ENCODE results near the gene SPRING1.

The SPRING1 gene

GRCh38 chr12:116735951-116736599 lies 1.8 kb downstream of the SPRING1 start:
- ATAC-seq (replicated peaks; ENCODE audit: extremely low read depth, poor library complexity, severe bottlenecking) (no peak), DNase-seq (ENCODE audit: low spot score in 2 of 2) (no peak)
- Mint-ChIP-seq H3K4me3 (peak overlapping the region; percentile 97), H3K27me3 (no peaks in the 10 kb centered on the region), H3K4me1 (peaks cover 38% of the 10 kb centered on the region), H3K9me3 (no peaks in the 10 kb centered on the region), H3K36me3 (ENCODE audit: insufficient read depth) (peaks cover 25% of the 10 kb centered on the region), H3K27ac (ENCODE audit: low read depth) (peak overlapping the region; percentile 91)

- Mint-ChIP-seq H3K4me3 (peak overlapping the region; percentile 26), H3K27ac (ENCODE audit: low read depth) (no peak overlapping the region), H3K27me3 (no peaks in the 10 kb centered on the region), H3K9me3 (no peaks in the 10 kb centered on the region), H3K4me1 (peaks cover 38% of the 10 kb centered on the region), H3K36me3 (ENCODE audit: insufficient read depth) (peaks cover 31% of the 10 kb centered on the region)
- no peak for DNase-seq (ENCODE audit: low spot score in 2 of 2)
- ATAC-seq (replicated peaks; ENCODE audit: extremely low read depth, poor library complexity, severe bottlenecking): no peak
These were observed 2.8 kb downstream of the SPRING1 start for GRCh38 chr12:116735084-116735483.

GRCh38 chr12:116734156-116734768 lies 3.6 kb downstream of the SPRING1 start:
- Mint-ChIP-seq H3K4me1 (peaks cover 38% of the 10 kb centered on the region), H3K27ac (ENCODE audit: low read depth) (no peak overlapping the region), H3K27me3 (no peaks in the 10 kb centered on the region), H3K9me3 (no peaks in the 10 kb centered on the region), H3K36me3 (ENCODE audit: insufficient read depth) (peaks cover 33% of the 10 kb centered on the region), H3K4me3 (no peak overlapping the region)
- DNase-seq (ENCODE audit: low spot score in 2 of 2): no peak
- ATAC-seq (replicated peaks; ENCODE audit: extremely low read depth, poor library complexity, severe bottlenecking): no peak

GRCh38 chr12:116731801-116732200 lies 6.1 kb downstream of the SPRING1 start:
- Mint-ChIP-seq H3K27me3 (no peaks in the 10 kb centered on the region), H3K9me3 (no peaks in the 10 kb centered on the region), H3K4me3 (no peak overlapping the region), H3K36me3 (ENCODE audit: insufficient read depth) (peaks cover 32% of the 10 kb centered on the region), H3K27ac (ENCODE audit: low read depth) (no peak overlapping the region), H3K4me1 (peaks cover 43% of the 10 kb centered on the region)
- DNase-seq (ENCODE audit: low spot score in 2 of 2) (no peak), ATAC-seq (replicated peaks; ENCODE audit: extremely low read depth, poor library complexity, severe bottlenecking) (no peak)

- no peak for DNase-seq (ENCODE audit: low spot score in 2 of 2)
- H3K4me1 Mint-ChIP-seq: peaks cover 38% of the 10 kb centered on the region
- H3K9me3 Mint-ChIP-seq: no peaks in the 10 kb centered on the region
- H3K27me3 Mint-ChIP-seq: no peaks in the 10 kb centered on the region
- no peak overlapping the region for H3K27ac Mint-ChIP-seq (ENCODE audit: low read depth)
- peaks cover 18% of the 10 kb centered on the region for H3K36me3 Mint-ChIP-seq (ENCODE audit: insufficient read depth)
- ATAC-seq (replicated peaks; ENCODE audit: extremely low read depth, poor library complexity, severe bottlenecking): no peak
- no peak overlapping the region for H3K4me3 Mint-ChIP-seq
These were observed 10.0 kb downstream of the SPRING1 start for GRCh38 chr12:116727891-116728290.

- DNase-seq (ENCODE audit: low spot score in 2 of 2) (no peak), ATAC-seq (replicated peaks; ENCODE audit: extremely low read depth, poor library complexity, severe bottlenecking) (no peak)
- Mint-ChIP-seq H3K27me3 (no peaks in the 10 kb centered on the region), H3K4me1 (peaks cover 44% of the 10 kb centered on the region), H3K9me3 (no peaks in the 10 kb centered on the region), H3K4me3 (no peak overlapping the region), H3K27ac (ENCODE audit: low read depth) (no peak overlapping the region), H3K36me3 (ENCODE audit: insufficient read depth) (peaks cover 21% of the 10 kb centered on the region)
These were observed 10.6 kb downstream of the SPRING1 start for GRCh38 chr12:116727261-116727660.

- ATAC-seq (replicated peaks; ENCODE audit: extremely low read depth, poor library complexity, severe bottlenecking) (no peak), DNase-seq (ENCODE audit: low spot score in 2 of 2) (no peak)
- Mint-ChIP-seq H3K9me3 (no peaks in the 10 kb centered on the region), H3K27me3 (no peaks in the 10 kb centered on the region), H3K4me3 (no peak overlapping the region), H3K27ac (ENCODE audit: low read depth) (no peak overlapping the region), H3K36me3 (ENCODE audit: insufficient read depth) (peaks cover 26% of the 10 kb centered on the region), H3K4me1 (peaks cover 44% of the 10 kb centered on the region)
These were observed 11.2 kb downstream of the SPRING1 start for GRCh38 chr12:116726694-116727093.

GRCh38 chr12:116722245-116722644 lies 15.6 kb downstream of the SPRING1 start:
- H3K36me3 Mint-ChIP-seq (ENCODE audit: insufficient read depth): peaks cover 35% of the 10 kb centered on the region
- no peak overlapping the region for H3K27ac Mint-ChIP-seq (ENCODE audit: low read depth)
- no peak overlapping the region for H3K4me3 Mint-ChIP-seq
- no peak for ATAC-seq (replicated peaks; ENCODE audit: extremely low read depth, poor library complexity, severe bottlenecking)
- no peaks in the 10 kb centered on the region for H3K27me3 Mint-ChIP-seq
- H3K4me1 Mint-ChIP-seq: peaks cover 30% of the 10 kb centered on the region
- no peaks in the 10 kb centered on the region for H3K9me3 Mint-ChIP-seq
- DNase-seq (ENCODE audit: low spot score in 2 of 2): no peak

- peaks cover 52% of the 10 kb centered on the region for H3K36me3 Mint-ChIP-seq (ENCODE audit: insufficient read depth)
- H3K4me3 Mint-ChIP-seq: no peak overlapping the region
- ATAC-seq (replicated peaks; ENCODE audit: extremely low read depth, poor library complexity, severe bottlenecking) (no peak), DNase-seq (ENCODE audit: low spot score in 2 of 2) (no peak)
- no peak overlapping the region for H3K27ac Mint-ChIP-seq (ENCODE audit: low read depth)
- H3K27me3 Mint-ChIP-seq: no peaks in the 10 kb centered on the region
- no peaks in the 10 kb centered on the region for H3K9me3 Mint-ChIP-seq
- peaks cover 13% of the 10 kb centered on the region for H3K4me1 Mint-ChIP-seq
These were observed 17.9 kb downstream of the SPRING1 start for GRCh38 chr12:116719731-116720528.

GRCh38 chr12:116718655-116719454 lies 19.0 kb downstream of the SPRING1 start:
- H3K36me3 Mint-ChIP-seq (ENCODE audit: insufficient read depth): peaks cover 54% of the 10 kb centered on the region
- H3K4me3 Mint-ChIP-seq: no peak overlapping the region
- peaks cover 7% of the 10 kb centered on the region for H3K4me1 Mint-ChIP-seq
- DNase-seq (ENCODE audit: low spot score in 2 of 2) (no peak), ATAC-seq (replicated peaks; ENCODE audit: extremely low read depth, poor library complexity, severe bottlenecking) (no peak)
- H3K27me3 Mint-ChIP-seq: no peaks in the 10 kb centered on the region
- no peaks in the 10 kb centered on the region for H3K9me3 Mint-ChIP-seq
- no peak overlapping the region for H3K27ac Mint-ChIP-seq (ENCODE audit: low read depth)

GRCh38 chr12:116717466-116718437 lies 20.1 kb downstream of the SPRING1 start:
- no peak overlapping the region for H3K27ac Mint-ChIP-seq (ENCODE audit: low read depth)
- ATAC-seq (replicated peaks; ENCODE audit: extremely low read depth, poor library complexity, severe bottlenecking): no peak
- no peaks in the 10 kb centered on the region for H3K27me3 Mint-ChIP-seq
- H3K9me3 Mint-ChIP-seq: no peaks in the 10 kb centered on the region
- H3K4me3 Mint-ChIP-seq: no peak overlapping the region
- peaks cover 4% of the 10 kb centered on the region for H3K4me1 Mint-ChIP-seq
- H3K36me3 Mint-ChIP-seq (ENCODE audit: insufficient read depth): peaks cover 52% of the 10 kb centered on the region
- no peak for DNase-seq (ENCODE audit: low spot score in 2 of 2)
